GM19099 (cell line): ENCODE data around the gene TRMT6.
A peak's percentile ranks its signal among the peaks of the same experiment; 100 is the strongest.

ENCODE experiments used
- POLR2A ChIP-seq: IDR thresholded peaks from 3 replicates; pipeline ENCODE4 v1.6.1; 2011; ENCODE audit warnings: low read depth; ENCODE audit not compliant: insufficient read length; ENCODE audit errors: extremely low read depth

Gene TRMT6

GRCh38 chr20:5950271-5951031 is at the start of gene TRMT6, which contains the start of gene MCM8:
TRMT6 (minus strand) TSS chr20:5950533; CDS start chr20:5950405, 128 bp downstream.
MCM8 (plus strand) TSS chr20:5950652; CDS start chr20:5952016, 1,364 bp downstream.
- TF ChIP-seq POLR2A = peak; percentile 77

- no peak for TF ChIP-seq POLR2A
Measured at GRCh38 chr20:5999783-6000182, 49.5 kb upstream of the TRMT6 start.

- TF ChIP-seq POLR2A = no peak
Measured at GRCh38 chr20:5996765-5997164, 46.4 kb upstream of the TRMT6 start.

GRCh38 chr20:5991623-5992441 is 41.5 kb upstream of the TRMT6 start:
- no peak for TF ChIP-seq POLR2A

- no peak for TF ChIP-seq POLR2A
Measured at GRCh38 chr20:5990946-5991345, 40.6 kb upstream of the TRMT6 start.

- no peak for TF ChIP-seq POLR2A
Measured at GRCh38 chr20:5989539-5989938, 39.2 kb upstream of the TRMT6 start.

GRCh38 chr20:5987383-5987782 is 37.0 kb upstream of the TRMT6 start:
- TF ChIP-seq POLR2A = no peak

GRCh38 chr20:5980720-5981538 is 30.6 kb upstream of the TRMT6 start:
- TF ChIP-seq POLR2A = no peak

- no peak for TF ChIP-seq POLR2A
Measured at GRCh38 chr20:5979801-5980200, 29.5 kb upstream of the TRMT6 start.

- no peak for TF ChIP-seq POLR2A
Measured at GRCh38 chr20:5977975-5978374, 27.6 kb upstream of the TRMT6 start.

- TF ChIP-seq POLR2A = no peak
Measured at GRCh38 chr20:5977223-5977622, 26.9 kb upstream of the TRMT6 start.

- no peak for TF ChIP-seq POLR2A
Measured at GRCh38 chr20:5975778-5976177, 25.4 kb upstream of the TRMT6 start.

GRCh38 chr20:5974531-5974930 is 24.2 kb upstream of the TRMT6 start:
- no peak for TF ChIP-seq POLR2A

- TF ChIP-seq POLR2A = no peak
Measured at GRCh38 chr20:5973971-5974370, 23.6 kb upstream of the TRMT6 start.

GRCh38 chr20:5973172-5973571 is 22.8 kb upstream of the TRMT6 start:
- no peak for TF ChIP-seq POLR2A
